H1 (cell line): ENCODE measurements around the gene PIM1. TPM values are rescaled to one million over a fixed set of nuclear protein-coding genes. Genes with fewer than 3 reads are reported as not detected.

Experiments used
- polyA plus RNA-seq, 7 experiments: library from polyadenylated mRNA; depleted of rRNA in 3 of 7; stranded (reverse) in 5 of 7; unstranded in 2 of 7; fragments of >200 nt in 5 of 7; fragments of 200-250 nt in 2 of 7; gene quantifications; 1 replicate in 5 of 7; 2 replicates in 1 of 7; 4 replicates in 1 of 7; pipeline versions ENCODE4 v1.2.1 to v1.2.3, GENCODE V29; 2011 to 2013; ENCODE audit warnings: missing spikeins in 2 of 7, mixed read lengths in 2 of 7
- total RNA-seq: library from RNA; stranded (reverse); fragmentation: NEBNext Ultra II Directional; extraction: Animal tissue kit (Norgen Biotek cat#: 25700); gene quantifications from 2 replicates; pipeline ENCODE4 v1.2.1, GENCODE V29; 2021

Gene PIM1
- total and polyA plus RNA-seq, 2 of the 8 experiments (the other 6 are each of a cell fraction or from before 2014, with no cell fraction given) = 25.5 to 94.9 TPM

Other genes with a start within 250 kb of the PIM1 start
- not detected in 2 replicates for gene PI16, start 215.4 kb upstream of the PIM1 start, total RNA-seq
- 0.05 and 0.06 TPM in 2 replicates for gene PI16, start 215.4 kb upstream of the PIM1 start, polyA plus RNA-seq (2011; rRNA removed)
- 205 and 214 TPM in 2 replicates for gene MTCH1, start 184.0 kb upstream of the PIM1 start, total RNA-seq
- 169 and 242 TPM in 2 replicates for gene MTCH1, start 184.0 kb upstream of the PIM1 start, polyA plus RNA-seq (2011; rRNA removed)
- 0.19 and 0.32 TPM in 2 replicates for gene FGD2, start 164.5 kb upstream of the PIM1 start, total RNA-seq
- gene FGD2, start 164.5 kb upstream of the PIM1 start, polyA plus RNA-seq (2011; rRNA removed) = 0.12 and 0.24 TPM in 2 replicates
- gene TBC1D22B, start 87.6 kb downstream of the PIM1 start, total RNA-seq = 16.9 and 17.4 TPM in 2 replicates
- 10.1 and 11.6 TPM in 2 replicates for gene TBC1D22B, start 87.6 kb downstream of the PIM1 start, polyA plus RNA-seq (2011; rRNA removed)
- 0.29 and 0.60 TPM in 2 replicates for gene TMEM217, start 88.0 kb downstream of the PIM1 start, total RNA-seq
- gene TMEM217, start 88.0 kb downstream of the PIM1 start, polyA plus RNA-seq (2011; rRNA removed) = 0.27 and 1.1 TPM in 2 replicates
- gene RNF8, start 183.8 kb downstream of the PIM1 start, total RNA-seq = 44.7 and 46.2 TPM in 2 replicates
- 15.8 and 20.3 TPM in 2 replicates for gene RNF8, start 183.8 kb downstream of the PIM1 start, polyA plus RNA-seq (2011; rRNA removed)